Panc1 (cell line): ENCODE results near the gene UNC45B.

ENCODE experiments used
- POLR2AphosphoS5 ChIP-seq: IDR thresholded peaks from 2 replicates; pipeline ENCODE4 v1.6.1; 2012; ENCODE audit warnings: mild to moderate bottlenecking, low read depth, low read length, moderate library complexity
- TCF7L2 ChIP-seq: IDR thresholded peaks from 2 replicates; pipeline ENCODE4 v1.6.1; 2011; ENCODE audit warnings: mild to moderate bottlenecking, low read depth, low read length, inconsistent platforms
- TF ChIP-seq, protein P1 (sequence below): fragments of 450-650 bp; IDR thresholded peaks from 2 replicates; pipeline ENCODE4 v1.5.1; 2017; ENCODE audit warnings: mild to moderate bottlenecking
- TF ChIP-seq, protein P2 (sequence below), 2 experiments: IDR thresholded peaks; 2 replicates each; pipeline ENCODE4 v1.6.1; 2011 to 2012; ENCODE audit warnings: low read depth in 2 of 2, control low read depth in 1 of 2, low read length in 1 of 2, mild to moderate bottlenecking in 1 of 2, moderate library complexity in 1 of 2; ENCODE audit not compliant: insufficient read depth in 1 of 2

DNA sequence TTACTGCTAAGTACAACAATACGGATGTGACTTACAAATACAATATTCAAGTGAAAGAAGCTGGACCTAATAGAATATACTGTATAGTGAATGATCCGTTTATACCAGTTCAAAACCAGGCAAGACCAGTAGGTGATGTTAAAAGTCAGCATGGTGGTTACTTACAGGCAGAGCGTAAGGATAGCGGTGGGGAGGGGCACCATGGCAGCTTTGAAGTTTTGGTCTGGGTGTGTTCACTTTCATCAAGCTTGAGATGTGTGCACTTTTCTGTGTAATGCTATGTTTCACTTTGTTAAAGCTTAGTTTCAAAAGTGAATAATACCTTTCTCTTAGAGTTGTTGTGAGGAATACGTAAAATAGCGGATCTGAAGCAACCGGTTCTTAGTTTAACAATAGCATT lies 63.1 kb downstream of the UNC45B start:
- TF ChIP-seq POLR2AphosphoS5 (no peak), TCF7L2 (no peak)
- TF ChIP-seq, protein P1, sequence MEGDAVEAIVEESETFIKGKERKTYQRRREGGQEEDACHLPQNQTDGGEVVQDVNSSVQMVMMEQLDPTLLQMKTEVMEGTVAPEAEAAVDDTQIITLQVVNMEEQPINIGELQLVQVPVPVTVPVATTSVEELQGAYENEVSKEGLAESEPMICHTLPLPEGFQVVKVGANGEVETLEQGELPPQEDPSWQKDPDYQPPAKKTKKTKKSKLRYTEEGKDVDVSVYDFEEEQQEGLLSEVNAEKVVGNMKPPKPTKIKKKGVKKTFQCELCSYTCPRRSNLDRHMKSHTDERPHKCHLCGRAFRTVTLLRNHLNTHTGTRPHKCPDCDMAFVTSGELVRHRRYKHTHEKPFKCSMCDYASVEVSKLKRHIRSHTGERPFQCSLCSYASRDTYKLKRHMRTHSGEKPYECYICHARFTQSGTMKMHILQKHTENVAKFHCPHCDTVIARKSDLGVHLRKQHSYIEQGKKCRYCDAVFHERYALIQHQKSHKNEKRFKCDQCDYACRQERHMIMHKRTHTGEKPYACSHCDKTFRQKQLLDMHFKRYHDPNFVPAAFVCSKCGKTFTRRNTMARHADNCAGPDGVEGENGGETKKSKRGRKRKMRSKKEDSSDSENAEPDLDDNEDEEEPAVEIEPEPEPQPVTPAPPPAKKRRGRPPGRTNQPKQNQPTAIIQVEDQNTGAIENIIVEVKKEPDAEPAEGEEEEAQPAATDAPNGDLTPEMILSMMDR = no peak
- TF ChIP-seq, protein P2, sequence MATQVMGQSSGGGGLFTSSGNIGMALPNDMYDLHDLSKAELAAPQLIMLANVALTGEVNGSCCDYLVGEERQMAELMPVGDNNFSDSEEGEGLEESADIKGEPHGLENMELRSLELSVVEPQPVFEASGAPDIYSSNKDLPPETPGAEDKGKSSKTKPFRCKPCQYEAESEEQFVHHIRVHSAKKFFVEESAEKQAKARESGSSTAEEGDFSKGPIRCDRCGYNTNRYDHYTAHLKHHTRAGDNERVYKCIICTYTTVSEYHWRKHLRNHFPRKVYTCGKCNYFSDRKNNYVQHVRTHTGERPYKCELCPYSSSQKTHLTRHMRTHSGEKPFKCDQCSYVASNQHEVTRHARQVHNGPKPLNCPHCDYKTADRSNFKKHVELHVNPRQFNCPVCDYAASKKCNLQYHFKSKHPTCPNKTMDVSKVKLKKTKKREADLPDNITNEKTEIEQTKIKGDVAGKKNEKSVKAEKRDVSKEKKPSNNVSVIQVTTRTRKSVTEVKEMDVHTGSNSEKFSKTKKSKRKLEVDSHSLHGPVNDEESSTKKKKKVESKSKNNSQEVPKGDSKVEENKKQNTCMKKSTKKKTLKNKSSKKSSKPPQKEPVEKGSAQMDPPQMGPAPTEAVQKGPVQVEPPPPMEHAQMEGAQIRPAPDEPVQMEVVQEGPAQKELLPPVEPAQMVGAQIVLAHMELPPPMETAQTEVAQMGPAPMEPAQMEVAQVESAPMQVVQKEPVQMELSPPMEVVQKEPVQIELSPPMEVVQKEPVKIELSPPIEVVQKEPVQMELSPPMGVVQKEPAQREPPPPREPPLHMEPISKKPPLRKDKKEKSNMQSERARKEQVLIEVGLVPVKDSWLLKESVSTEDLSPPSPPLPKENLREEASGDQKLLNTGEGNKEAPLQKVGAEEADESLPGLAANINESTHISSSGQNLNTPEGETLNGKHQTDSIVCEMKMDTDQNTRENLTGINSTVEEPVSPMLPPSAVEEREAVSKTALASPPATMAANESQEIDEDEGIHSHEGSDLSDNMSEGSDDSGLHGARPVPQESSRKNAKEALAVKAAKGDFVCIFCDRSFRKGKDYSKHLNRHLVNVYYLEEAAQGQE (IDR thresholded peaks at IDR 0.05; ENCODE audit: insufficient read depth in 1 of 2, low read depth in 2 of 2, low read length in 1 of 2) = no peak
